HG02763 (cell line): ENCODE results near the gene UBASH3B.
"Not testable (repeated sequence)": the region's sequence is repeated elsewhere in the genome, so short reads cannot be mapped to it uniquely, and the experiment has no call there.

Source experiments
- ATAC-seq: cut with Tn5 transposase; IDR thresholded peaks from one replicate; pipeline ENCODE4 v1.9.1; 2021; ENCODE audit warnings: mild to moderate bottlenecking, moderate library complexity; ENCODE audit not compliant: unreplicated experiment

UBASH3B gene

GRCh38 chr11:122728561-122728960, 73.0 kb downstream of the UBASH3B start:
- no peak for ATAC-seq

GRCh38 chr11:122729139-122729538, 73.6 kb downstream of the UBASH3B start:
- no peak for ATAC-seq

DNA sequence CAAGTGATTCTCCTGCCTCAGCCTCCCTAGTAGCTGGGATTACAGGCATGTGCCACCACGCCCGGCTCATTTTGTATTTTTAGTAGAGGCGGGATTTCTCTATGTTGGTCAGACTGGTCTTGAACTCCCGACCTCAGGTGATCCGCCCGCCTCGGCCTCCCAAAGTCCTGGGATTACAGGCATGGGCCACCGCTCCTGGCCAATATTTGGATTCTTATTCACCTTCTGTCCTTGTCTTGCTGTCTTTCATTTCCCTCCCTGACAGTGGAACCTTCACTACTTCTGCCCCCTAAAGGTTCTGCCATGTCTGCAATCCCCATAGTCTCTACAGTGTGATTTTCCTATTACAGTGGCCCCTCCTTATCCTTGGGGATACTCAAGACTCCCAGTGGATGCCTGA, 75.2 kb downstream of the UBASH3B start:
- not testable (repeated sequence) for ATAC-seq

DNA sequence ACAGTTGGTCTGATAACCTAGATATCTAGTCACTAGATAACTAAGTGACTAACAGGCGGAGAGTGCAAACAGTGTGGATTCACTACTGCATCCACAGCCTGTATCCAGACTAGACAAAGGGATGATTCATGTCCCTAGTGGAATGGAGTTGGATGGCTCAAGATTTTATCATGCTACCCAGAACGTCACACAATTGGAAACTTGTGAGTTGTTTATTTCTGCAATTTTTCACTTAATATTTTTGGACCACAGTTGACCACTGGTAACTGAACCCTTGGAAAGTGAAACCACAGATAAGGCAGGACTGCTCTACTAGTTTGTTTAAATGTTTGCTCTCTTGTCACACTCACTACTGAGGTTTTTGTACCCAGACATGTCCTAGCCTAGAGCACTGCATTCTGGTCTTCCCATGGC, 76.0 kb downstream of the UBASH3B start:
- no peak for ATAC-seq

DNA sequence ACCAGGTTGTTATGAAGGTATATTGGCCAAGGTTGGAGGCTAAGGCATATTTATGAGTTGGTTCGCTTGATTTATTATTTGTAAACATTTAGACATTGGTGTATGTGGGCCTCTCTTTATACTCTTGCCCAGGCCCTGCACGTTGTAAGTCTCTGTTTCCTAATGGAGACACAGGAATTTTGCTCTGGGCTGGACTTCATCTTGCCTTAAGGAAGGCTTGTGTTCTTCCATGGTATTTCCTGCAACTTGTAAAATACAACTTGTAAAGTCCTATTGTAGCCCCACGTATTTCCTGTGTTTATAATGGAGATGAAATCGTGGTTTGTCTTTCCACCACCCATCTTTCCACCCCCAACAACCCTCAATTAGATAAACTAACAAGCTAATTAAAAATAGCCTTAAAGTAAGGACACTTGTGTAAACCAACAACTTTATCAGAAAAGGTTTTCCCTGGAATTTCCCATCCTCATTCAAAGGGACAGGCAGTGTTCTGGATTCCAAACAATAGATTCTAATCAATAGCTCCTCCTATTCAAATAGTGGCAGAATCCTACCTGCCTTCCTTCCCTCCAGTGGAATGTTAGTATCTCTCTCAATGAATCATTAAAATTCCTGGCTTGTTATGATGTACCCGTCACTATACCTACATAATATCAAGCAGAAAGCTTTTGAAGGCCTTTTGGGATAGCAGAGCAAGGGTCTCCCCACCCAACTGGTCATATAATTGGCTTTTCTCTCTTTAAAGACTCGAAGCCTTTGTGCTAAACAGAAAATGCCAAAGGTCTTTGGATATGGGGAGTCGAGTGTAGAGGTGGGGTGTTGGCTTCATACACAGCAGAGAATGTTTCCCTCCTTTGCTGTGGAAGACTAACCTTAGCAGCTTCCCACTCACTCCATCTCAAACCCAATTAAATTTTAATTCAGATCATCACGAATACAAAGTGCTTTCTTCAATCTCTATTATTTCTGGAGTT, 77.1 kb downstream of the UBASH3B start:
- ATAC-seq, result no peak

DNA sequence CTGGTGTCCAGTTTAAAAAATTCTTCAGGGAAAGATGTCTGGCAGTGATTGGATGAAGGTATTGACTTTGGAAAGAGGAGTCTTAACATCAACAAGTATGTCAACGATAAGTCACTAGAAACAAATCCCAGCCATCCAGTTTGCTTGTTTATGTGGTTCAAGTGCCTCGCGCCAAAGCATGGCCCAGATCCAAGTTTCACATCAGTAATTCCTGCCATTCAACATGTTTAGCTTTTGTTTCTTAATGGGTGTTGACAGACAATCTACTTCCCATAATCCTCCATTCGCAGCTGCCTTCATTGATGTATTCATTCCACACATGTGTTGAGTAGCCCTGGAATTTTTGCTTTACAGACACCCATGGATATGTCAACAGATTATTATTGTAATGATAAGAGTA, 77.8 kb downstream of the UBASH3B start:
- no peak for ATAC-seq

DNA sequence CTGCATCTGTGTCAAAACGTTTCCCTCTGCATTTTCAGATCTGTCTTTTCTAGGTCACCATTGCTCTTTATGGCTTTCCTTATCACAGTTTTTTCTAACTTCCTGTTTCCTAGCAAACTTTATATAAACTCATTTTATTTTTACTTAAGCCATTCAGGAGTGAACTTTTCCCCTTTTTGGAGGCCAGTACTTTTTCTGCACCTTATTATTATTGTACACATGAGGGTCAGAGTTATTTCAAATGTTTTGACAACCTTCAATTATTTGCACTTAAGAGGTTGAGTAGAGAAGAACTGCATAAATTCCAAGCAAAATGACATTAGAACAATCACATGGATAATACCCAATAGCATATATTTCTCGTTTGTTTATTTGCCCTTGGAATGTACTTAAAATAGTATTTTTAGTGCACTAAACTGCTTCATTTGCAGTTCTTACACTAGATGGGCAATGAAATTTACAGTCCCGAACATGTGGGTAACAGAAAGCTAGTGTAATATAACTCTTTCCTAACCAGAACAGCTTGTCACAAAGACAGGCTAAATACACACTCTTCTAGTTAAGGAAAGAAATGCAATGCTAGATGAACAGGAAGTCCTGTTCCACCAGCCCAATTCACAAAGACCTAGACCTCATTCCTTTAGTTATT, 79.5 kb downstream of the UBASH3B start:
- no peak for ATAC-seq

DNA sequence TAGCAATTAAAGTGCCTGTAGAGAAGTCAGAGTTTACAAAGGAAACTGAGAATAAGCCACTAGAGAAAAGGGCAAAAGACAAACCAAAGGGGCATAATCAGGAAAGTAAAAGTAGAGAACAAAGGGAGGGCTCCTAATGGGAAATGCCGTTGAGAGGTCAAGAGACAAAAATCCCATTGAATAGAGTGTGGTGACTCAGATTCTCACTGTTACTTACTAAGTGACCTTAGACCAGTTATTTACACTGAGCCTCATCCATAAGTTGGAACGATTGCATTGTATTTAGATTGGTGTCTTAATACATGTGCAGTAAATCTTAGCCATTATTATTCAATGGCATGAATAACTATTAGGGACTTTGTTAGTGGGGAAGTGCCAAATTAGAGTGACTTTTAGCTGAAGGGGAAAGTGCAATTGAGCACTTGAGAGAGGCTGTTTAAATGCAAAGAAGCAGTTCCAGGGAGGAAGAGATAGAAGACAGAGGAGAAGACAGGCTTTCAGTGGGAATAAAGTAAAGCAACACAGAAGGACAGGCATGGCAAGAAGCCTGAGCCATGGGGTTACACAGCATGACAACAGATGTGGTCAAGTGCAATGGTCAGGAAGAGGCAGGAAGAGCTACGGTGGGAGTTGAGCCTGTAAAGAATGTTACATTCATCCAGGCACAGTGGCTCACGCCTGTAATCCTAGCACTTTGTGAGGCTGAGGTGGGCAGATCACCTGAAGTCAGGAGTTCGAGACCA, 82.6 kb downstream of the UBASH3B start:
- ATAC-seq, result no peak

GRCh38 chr11:122741613-122742300, 86.2 kb downstream of the UBASH3B start:
- ATAC-seq, result no peak

DNA sequence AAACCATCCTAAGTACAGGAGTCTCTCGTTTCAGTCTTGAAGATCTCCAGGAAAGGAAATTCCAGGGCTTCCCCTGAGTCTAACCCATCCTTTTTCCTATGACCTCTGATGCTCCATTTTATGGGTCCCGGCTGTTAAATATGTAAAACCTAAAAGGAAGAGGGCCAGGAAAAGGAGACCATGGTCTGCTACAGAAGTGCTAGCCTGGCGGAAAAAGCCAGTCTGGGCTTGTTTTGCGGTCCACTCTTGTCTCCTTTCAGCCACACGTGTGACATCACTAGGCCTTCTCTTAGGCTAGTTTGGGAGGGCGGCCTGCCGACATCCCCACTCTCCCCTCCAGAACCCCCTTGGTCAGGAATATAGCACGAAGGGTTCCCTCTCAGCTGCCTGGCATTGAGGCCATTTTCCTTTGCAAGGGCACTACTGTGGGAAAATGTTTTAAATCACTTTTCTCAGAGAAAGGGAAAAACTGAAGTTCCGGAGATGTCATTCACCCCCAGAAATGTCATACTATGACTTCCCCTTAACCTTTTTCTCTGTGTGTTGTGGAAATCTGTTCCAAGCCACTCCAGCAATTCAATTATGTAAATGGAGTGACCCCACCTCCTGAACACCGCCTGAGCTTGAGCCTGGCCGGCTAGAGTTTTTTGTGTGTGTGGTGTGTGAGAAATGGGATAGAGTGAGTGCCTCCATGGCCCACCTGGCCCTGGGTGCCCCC, 86.9 kb downstream of the UBASH3B start:
- ATAC-seq, result no peak

DNA sequence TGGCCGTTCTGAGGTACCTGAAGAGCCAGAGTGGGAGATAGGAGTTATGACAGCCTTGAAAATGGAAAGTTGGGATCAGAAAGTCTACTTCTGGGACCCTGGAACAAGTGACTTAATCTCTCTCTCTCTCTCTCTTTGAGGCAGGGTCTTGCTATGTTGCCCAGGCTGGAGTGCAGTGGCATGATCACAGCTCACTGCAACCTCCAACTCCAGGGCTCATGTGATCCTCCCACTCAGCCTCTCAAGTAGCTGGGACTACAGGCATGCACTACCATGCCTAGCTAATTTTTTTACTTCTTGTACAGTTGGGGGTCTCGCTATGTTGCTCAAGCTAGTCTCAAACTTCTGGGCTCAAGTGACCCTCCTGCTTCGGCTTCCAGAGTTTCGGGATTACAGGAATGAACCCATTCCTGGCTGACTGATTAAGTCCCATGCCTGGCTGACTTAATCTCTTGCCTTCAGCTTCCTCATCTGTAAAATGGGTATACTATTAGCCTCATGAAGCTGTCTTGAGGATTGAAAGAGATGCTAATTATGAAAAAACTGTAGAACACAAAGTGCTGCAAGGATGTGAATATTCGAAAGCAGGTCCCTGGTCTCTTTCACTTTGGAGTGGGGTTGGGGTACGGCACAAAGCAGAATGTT, 87.7 kb downstream of the UBASH3B start:
- no peak for ATAC-seq

DNA sequence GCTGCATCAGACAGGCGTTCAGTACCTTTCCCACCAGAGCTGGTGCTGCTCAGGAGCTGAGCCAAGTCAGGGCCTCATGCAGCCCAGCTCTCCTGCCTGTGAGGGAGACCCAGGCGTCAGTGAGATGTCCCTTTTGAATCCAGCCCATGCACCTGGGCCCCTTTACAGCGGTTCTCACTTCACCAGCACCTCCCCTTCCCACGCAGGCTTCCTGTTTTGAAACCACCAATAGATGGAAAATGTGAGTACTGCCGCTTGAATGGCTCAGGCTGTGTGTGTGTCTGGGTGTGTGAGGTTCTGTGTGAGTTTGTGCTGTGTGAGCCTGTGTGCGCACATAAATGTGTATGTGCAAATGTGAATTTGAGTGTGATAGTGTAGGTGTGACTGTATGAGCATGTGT, 88.4 kb downstream of the UBASH3B start:
- ATAC-seq, result peak; percentile 43

DNA sequence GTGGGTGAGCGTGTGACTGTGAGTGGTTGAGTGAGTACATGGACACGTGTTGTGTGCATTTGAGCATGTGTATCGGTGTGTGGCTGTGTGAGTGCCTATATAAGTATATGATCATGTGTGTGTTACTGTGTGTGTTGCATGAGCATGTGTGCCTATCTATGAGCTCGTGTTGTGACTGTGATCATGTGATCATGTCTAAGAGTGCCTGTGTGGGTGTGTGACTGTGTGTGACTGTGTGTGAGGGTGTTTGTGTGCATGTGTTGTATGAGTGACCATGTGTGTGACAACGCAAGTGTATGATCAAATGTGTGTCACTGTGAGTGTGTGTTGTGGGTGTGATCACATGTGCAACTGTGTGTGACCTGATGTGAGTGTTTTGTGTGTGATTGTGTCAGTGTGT, 88.8 kb downstream of the UBASH3B start:
- ATAC-seq, result no peak

- no peak for ATAC-seq
Measured at GRCh38 chr11:122745111-122745510, 89.6 kb downstream of the UBASH3B start.

- ATAC-seq, result peak; percentile 72
Measured at GRCh38 chr11:122746050-122746478, 90.5 kb downstream of the UBASH3B start.

GRCh38 chr11:122746611-122747244, 91.2 kb downstream of the UBASH3B start:
- no peak for ATAC-seq

DNA sequence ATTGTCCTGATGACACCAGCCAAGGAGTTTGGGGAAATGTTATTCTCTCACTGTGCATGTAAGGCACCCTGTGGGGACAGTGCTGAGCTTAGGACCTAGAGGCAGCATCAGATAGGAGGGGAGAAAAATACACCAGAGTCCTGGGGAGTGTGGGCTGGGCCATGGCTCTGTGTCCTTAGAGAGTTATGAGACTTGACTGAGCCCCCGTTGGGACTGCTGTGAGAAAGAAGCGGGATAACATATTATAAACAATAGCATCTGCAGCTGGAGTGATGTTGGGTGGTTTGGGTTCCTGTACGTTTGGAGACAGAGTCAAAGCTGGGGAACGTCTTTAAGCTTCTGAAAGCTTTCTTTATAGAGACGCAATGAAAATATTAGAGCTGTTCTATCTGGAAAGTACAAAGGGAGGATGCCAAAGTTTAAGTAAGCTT, 91.8 kb downstream of the UBASH3B start:
- ATAC-seq, result no peak

- ATAC-seq, result peak; percentile 76
Measured at GRCh38 chr11:122749005-122749687, 93.6 kb downstream of the UBASH3B start.

DNA sequence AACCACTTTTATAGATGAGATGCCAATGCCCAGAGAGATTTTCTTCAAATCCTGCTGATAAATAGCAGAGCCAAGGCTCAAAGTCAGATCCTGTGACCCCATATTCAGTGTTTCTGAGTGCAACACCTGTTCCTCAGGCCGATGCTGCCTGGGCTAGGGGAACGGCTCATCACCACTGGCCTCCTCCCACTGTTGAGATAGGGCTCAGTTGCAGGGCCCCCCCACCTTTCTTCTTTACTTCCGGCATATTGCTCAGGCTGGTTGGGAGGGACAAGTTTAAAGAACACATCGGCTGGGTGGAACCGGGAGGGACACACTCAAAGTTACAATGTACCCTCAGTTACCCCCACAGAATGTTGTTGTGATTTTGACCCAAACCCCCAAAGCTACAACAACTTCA, 94.5 kb downstream of the UBASH3B start:
- ATAC-seq, result no peak
